ENCODE data around the gene SEPTIN3. TPM values are rescaled to one million over a fixed set of nuclear protein-coding genes. Genes with fewer than 3 reads are reported as not detected.

Gene SEPTIN3
- total and polyA plus RNA-seq, 2 of the 8 experiments (the other 6 are each of a cell fraction or from before 2014, with no cell fraction given): 38.9 to 52.9 TPM

DNA sequence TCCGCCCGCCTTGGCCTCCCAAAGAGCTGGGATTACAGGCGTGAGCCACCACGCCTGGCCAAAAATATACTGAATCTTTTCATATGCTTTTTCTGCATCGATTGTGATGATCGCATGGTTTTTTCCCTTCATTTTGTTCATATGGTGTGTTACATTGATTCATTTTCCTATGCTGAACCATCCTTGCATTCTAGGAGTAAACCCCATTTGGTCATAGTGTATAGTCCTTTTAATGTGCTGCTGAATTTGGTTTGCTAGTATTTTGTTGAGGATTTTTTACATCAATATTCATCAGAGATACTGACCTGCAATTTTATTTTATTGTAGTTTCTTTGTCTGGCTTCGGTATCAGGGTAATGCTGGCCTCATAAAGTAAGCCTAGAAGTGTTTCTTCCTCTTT, 41.5 kb downstream of the SEPTIN3 start:
- Histone ChIP-seq H3K27ac (ENCODE audit: low read depth, low read length) (no peak overlapping the region), H2BK15ac (ENCODE audit: low read length) (no peak overlapping the region), H3K18ac (ENCODE audit: extremely low read depth, low read length) (no peak overlapping the region), H3K79me2 (ENCODE audit: control insufficient read depth in 1 of 2, insufficient read depth in 2 of 2, low read length in 2 of 2) (no peaks in the 10 kb centered on the region), H3K4ac (replicated peaks; ENCODE audit: insufficient read length, low read depth, low read length) (no peak overlapping the region), H3K56ac (replicated peaks; ENCODE audit: insufficient read length, low read depth, low read length) (no peak overlapping the region), H4K20me1 (replicated peaks in 1 of 2; ENCODE audit: control insufficient read depth in 1 of 2, insufficient read depth in 2 of 2, low read length in 2 of 2) (no peaks in the 10 kb centered on the region), H3K36me3 (ENCODE audit: control insufficient read depth in 2 of 4, insufficient read depth in 4 of 4, low read length in 3 of 4) (no peaks in the 10 kb centered on the region), H2AFZ (ENCODE audit: low read length) (no peak overlapping the region), H3K23me2 (ENCODE audit: low read depth, low read length) (no peaks in the 10 kb centered on the region), H3K4me1 (replicated peaks in 1 of 4; ENCODE audit: control insufficient read depth in 3 of 4, insufficient read depth in 4 of 4, low read length in 3 of 4) (no peaks in the 10 kb centered on the region), H3K14ac (ENCODE audit: insufficient read length) (no peak overlapping the region), H4K8ac (ENCODE audit: extremely low read depth, insufficient read depth, low read length) (no peak overlapping the region), H3K4me2 (ENCODE audit: insufficient read depth in 1 of 2, low read depth in 2 of 2, low read length in 2 of 2) (no peak overlapping the region), H2BK5ac (ENCODE audit: low read depth, low read length) (no peak overlapping the region), H3K9ac (replicated peaks in 1 of 4; ENCODE audit: extremely low read depth in 1 of 4, low read depth in 3 of 4, low read length in 3 of 4) (no peak overlapping the region), H3K79me1 (ENCODE audit: low read depth, low read length) (no peaks in the 10 kb centered on the region), H3K27me3 (replicated peaks in 1 of 4; ENCODE audit: control insufficient read depth in 3 of 4, extremely low read depth in 1 of 4, insufficient read depth in 3 of 4, low read length in 3 of 4) (no peaks in the 10 kb centered on the region), H2BK120ac (replicated peaks; ENCODE audit: low read depth, low read length) (no peak overlapping the region), H2BK20ac (ENCODE audit: low read length) (no peak overlapping the region), H3K9me3 (ENCODE audit: insufficient read depth in 2 of 2, low read depth in 1 of 2, low read length in 1 of 2) (peaks cover 0 to 4% of the 10 kb centered on the region in 2 experiments; a peak in 1 of 4 replicates), H4K5ac (ENCODE audit: insufficient read length, low read depth, low read length) (no peak overlapping the region), H3K23ac (ENCODE audit: insufficient read length) (no peak overlapping the region), H2BK12ac (ENCODE audit: low read depth, low read length) (no peak overlapping the region), H2AK5ac (ENCODE audit: low read depth, low read length) (no peak overlapping the region), H3K4me3 (ENCODE audit: extremely low read depth in 1 of 4, insufficient read depth in 2 of 4, low read depth in 3 of 4, low read length in 4 of 4) (no peak overlapping the region), H4K91ac (replicated peaks; ENCODE audit: insufficient read length, low read length) (no peak overlapping the region)
- no peak for TF ChIP-seq SIX5 (IDR thresholded peaks at IDR 0.05; ENCODE audit: low read depth, low read length)
- no peak for TF ChIP-seq ZNF274 (IDR thresholded peaks at IDR 0.05; ENCODE audit: borderline replicate concordance, extremely low read depth, low read length)
- no peak for TF ChIP-seq RBBP5 (IDR thresholded peaks at IDR 0.05; ENCODE audit: borderline replicate concordance, low read depth, low read length)
- TF ChIP-seq SUZ12 (IDR thresholded peaks at IDR 0.05; ENCODE audit: low read length): no peak
- no peak for TF ChIP-seq RFX5 (IDR thresholded peaks at IDR 0.05; ENCODE audit: borderline replicate concordance, low read depth, low read length)
- CTCF ChIA-PET (ENCODE audit: partially characterized antibody): interaction anchor here (0.7 kb wide), 2 partner anchors 50 to 210 kb away, joined by 3 read pairs; no protein-coding TSS in a partner anchor
- WGBS, 2 experiments (ENCODE audit: extremely low coverage in 1 of 2, insufficient coverage in 1 of 2, insufficient read length in 1 of 2, insufficient replicate concordance in 2 of 2, low coverage in 1 of 2, low lambda C conversion rate in 2 of 2, missing lambda C conversion rate in 1 of 2): 78% methylated on average over 7 of the region's 7 CpGs; no CpG with 5 or more reads in 1 of the 2 experiments
- POLR2A ChIA-PET (ENCODE audit: partially characterized antibody): no interaction called here
- DNase-seq (ENCODE audit: low read depth in 1 of 2, low spot score in 2 of 2) (no peak), FAIRE-seq (no peak)
